Measurements from ENCODE around the gene RRP12.
"Not testable (repeated sequence)": the region's sequence is repeated elsewhere in the genome, so short reads cannot be mapped to it uniquely, and the experiment has no call there.

Gene RRP12, protein sequence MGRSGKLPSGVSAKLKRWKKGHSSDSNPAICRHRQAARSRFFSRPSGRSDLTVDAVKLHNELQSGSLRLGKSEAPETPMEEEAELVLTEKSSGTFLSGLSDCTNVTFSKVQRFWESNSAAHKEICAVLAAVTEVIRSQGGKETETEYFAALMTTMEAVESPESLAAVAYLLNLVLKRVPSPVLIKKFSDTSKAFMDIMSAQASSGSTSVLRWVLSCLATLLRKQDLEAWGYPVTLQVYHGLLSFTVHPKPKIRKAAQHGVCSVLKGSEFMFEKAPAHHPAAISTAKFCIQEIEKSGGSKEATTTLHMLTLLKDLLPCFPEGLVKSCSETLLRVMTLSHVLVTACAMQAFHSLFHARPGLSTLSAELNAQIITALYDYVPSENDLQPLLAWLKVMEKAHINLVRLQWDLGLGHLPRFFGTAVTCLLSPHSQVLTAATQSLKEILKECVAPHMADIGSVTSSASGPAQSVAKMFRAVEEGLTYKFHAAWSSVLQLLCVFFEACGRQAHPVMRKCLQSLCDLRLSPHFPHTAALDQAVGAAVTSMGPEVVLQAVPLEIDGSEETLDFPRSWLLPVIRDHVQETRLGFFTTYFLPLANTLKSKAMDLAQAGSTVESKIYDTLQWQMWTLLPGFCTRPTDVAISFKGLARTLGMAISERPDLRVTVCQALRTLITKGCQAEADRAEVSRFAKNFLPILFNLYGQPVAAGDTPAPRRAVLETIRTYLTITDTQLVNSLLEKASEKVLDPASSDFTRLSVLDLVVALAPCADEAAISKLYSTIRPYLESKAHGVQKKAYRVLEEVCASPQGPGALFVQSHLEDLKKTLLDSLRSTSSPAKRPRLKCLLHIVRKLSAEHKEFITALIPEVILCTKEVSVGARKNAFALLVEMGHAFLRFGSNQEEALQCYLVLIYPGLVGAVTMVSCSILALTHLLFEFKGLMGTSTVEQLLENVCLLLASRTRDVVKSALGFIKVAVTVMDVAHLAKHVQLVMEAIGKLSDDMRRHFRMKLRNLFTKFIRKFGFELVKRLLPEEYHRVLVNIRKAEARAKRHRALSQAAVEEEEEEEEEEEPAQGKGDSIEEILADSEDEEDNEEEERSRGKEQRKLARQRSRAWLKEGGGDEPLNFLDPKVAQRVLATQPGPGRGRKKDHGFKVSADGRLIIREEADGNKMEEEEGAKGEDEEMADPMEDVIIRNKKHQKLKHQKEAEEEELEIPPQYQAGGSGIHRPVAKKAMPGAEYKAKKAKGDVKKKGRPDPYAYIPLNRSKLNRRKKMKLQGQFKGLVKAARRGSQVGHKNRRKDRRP (N-terminal part only)

DNA sequence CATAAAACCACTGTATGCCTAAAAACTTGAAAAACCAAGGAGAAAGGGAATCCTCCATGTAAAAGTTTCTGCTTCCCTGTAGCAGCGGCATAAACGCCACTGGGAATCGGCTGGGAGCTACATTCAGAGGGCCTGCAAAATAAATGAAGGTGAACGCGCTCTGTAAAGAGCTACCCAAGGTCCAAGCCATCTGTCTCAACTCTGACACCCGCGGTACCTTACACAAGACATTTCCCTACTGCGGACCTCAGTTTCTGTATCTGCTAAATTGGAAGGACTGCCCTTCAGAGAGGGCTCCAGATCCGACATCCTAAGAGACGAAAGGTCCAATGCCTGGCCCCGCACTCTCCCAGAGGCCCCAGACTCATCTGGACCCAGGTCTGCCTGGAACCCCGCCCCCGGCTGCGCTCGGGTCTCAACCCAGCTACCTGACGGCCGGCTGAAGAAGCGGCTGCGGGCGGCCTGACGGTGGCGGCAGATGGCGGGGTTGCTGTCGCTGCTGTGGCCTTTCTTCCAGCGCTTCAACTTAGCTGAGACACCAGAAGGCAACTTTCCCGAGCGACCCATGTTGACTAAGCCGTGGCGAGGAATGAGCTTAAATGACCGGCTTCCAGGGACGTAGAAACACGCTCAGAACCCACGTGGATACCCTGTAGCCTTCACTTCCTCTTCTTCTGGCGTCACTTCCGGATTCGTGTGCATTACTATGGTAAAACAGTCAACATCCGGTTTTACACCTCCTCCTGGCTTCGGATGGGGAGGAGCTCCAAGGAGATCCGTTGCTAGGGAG lies at the start of gene RRP12:
Gene RRP12 (minus strand): TSS at position 676 of the 790 bp plus-strand sequence. CDS start 109 bp downstream, at position 567.
- peak; percentile 58 for DNase-seq

DNA sequence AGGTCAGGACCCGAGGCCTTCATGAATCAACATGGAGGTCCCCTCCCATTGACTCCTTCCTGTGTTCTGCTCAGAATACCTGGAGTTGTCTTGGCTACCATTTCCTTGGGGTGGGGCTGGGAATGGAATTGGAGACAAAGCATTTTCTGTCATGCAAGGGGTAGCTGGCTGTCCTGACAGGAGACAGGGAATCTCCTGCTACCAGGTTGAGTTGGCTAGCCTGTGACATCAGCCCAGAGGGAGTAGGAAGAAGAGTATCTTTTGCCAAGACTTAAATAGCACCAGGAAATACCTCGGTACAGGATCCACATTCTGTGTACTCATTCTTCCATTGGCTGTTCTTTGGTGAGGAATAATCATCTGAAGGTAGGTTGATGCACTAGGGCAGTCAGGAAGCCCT lies 49.7 kb upstream of the RRP12 start:
- DNase-seq = no peak

DNA sequence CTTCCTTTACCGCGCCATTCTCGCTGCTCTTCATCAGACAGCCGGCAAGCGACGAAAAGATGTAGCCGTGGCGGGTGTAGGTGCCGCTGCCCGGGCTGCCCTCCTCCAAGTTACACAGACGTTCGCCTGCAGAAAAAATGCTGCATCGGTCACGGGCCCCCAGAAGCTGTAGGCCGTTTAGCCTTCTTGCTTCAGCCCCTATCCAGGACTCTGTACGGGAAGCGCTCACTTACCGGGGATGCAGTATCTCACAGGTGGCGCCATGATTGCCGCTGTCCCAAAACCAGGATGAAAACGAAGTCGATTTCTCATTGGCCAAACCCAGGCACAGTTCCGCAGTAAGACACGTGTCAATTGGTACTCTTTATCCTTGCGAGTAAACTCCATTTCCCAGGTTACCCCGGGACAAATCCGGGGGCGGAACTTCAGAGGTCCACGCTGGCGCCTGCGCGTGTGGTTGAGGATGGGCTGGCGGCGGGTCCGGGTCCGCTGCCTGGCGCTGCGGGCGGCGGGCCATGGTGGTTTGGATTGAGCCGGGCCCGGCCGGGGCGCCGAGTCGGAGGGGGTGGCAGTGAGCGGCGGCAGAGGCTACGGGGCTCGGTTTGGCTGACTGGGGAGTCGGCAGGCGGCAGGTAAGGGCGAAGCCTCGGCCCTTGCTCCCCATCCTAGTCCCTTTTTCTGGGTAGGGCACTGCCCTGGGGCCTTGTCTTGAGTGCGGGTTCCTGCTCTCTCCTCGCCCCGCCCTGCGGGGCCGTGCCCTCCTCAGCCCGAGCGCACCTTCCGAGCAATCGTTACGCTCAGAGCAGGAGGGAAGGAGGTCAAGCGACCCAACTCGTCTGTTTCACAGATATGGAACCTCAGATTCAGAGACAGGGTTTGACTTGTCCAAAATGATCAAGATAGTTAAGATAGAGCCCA lies 44.8 kb upstream of the RRP12 start, which contains the start of the genes EXOSC1 and ZDHHC16:
Gene EXOSC1 (minus strand): TSS at position 285 of the 918 bp plus-strand sequence. CDS start 21 bp downstream, at position 264.
Gene ZDHHC16 (plus strand): TSS at position 454 of the 918 bp plus-strand sequence. CDS start 5,501 bp downstream, outside the sequence.
- DNase-seq = peak; percentile 87

DNA sequence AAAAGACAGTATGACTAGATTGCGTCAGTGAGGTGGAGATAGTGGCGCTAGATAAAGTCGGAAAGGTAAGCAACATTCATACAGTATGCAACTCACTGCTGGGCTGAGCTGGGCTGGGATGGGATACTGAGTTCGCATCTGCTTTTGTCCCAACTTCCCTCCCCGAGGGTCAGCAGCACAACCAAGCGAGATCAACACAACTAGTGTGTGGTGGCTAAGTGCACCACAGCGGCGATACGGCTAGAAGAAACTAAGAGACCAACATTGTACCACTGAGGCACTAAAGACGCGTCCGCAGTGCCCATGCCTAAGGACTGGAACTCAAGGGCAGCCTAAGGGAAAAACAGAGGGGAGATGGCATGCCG lies 44.2 kb upstream of the RRP12 start:
- DNase-seq = no peak

DNA sequence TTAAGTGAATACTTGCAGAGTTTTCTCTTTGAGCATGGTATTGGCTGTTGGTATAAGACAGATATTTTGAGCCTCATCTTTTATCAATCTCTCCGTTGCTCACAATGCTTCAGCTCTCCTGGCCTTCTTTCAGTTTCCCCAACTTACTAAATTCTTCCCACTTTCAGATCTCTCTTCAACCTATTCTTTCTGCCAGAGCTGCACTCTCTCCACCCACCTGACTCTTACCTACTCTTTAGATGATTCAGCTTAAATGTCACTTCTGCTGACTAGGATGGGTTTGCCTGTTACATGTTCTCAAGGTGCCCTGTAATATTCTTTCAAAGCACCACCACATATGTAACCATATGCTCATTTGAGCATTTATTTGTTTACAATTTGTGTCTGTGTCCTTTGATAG lies 43.1 kb upstream of the RRP12 start:
- no peak for DNase-seq

DNA sequence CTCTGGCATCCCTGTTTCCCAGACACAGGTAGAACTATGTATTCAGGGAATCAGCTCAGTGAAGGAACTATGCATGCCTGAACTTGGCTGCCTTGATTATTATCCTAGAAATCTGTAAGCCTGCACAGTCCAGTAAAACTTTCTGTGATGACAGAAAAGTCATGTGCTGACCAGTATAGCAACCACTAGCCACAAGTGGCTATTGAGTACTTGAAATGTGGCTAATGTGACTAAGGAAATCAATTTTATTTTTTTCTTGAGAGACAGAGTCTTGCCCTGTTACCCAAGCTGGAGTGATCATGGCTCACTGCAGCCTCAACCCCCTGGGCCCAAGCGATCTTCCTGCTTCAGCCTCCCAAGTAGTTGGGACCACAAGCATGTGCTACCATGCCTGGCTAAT lies 41.1 kb upstream of the RRP12 start:
- DNase-seq = no peak

DNA sequence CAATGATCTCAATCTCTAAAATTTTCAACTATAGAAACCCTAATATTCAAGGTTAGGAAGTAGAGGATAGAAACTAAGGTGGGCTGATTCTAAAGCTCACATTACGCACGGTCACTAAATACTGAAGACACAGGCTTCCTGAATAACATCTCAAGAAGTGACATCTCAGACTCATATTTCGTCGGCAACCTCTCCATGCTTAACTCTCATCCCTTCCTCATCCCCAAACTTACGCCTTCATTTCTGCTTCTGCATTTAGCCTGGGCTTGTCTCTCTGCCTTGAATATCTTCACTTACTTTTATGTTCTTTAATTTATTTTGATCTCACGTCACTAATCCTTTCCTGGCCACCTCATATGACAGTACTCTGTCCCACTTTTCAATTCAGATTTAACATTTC lies 34.1 kb upstream of the RRP12 start:
- no peak for DNase-seq

DNA sequence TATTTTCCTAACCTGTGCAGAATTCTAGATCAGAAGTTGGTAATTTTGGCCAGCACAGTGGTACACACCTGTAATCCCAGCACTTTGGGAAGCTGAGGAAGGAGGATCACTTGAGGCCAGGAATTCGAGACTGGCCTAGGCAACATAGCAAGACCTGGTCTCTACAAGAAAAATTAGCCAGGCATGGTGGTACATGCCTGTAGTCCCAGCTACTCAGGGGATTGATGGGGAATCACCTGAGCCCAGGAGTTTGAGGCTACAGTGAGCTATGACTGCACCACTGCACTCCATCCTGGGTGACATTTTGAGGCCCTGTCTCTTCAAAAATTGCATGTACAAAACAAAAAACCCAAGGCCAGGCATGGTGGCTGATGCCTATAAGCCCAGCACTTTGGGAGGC lies 33.4 kb upstream of the RRP12 start:
- no peak for DNase-seq

DNA sequence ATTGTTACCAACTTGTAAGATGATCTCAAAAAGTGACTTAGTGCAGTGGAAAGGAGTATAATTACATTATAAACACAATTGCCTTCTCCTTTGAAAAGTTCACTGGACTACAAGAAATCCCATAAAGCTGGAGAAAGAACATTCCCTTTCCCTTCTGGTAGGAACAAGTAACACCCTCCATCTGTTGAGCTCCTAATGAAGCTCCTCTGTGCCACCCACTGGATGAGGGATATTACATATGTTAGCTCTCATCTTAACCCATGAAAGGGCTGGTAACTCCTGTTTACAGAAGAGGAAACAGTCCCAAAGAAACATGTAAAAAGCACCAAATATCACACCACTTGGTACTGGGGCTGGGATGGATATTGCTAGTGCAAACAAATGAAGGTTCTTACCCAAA lies 32.9 kb upstream of the RRP12 start:
- DNase-seq = no peak

DNA sequence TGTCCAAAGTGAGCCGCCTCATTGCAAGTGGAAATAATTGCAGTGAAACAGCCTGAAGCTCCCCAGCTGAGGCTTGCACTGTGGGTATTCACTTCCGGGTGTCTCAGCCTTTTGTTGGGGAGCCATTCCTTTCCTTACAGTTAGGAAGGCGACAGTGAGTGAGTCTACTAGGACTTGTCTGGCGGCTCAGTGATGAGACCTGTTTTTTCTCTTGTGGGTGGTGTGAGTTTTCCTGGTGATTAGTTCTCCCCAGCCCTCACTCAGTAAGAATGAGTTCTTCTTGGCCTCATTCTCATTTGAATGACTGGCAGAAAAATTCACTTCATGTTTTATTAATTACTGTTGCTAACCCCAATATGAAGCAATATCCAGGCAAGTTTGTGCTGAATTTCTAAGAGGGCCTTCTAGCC lies 27.4 kb upstream of the RRP12 start:
- DNase-seq = no peak

DNA sequence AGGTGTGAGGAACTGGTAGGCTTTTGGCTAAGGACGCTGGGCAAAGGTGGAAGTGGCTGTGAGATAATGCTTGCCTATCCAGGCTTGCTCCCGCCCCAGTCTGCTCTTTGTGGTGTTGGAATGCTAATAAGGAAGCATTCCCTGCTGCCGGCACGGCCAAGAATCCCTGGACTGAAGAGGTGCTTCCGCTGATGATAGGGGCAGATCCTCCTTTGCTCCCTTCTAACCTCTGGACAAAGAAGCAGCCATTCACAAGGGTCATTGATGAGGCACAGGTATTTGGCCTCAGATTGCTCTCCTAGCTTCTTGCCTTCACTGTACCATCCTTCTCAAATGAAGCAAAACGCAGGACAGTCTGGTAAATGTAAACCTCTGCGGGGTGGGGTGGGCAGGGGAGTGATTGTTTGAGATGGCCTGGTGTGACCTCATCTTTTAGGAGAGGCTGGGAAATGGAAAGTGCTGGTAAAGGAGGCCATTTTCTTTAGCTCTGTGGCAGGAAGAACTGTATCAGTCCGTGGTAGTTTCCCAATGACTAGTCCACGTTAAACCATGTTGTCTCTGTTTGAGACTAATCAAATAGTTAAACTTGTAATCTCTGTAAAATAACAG lies 26.5 kb upstream of the RRP12 start:
- DNase-seq = no peak

DNA sequence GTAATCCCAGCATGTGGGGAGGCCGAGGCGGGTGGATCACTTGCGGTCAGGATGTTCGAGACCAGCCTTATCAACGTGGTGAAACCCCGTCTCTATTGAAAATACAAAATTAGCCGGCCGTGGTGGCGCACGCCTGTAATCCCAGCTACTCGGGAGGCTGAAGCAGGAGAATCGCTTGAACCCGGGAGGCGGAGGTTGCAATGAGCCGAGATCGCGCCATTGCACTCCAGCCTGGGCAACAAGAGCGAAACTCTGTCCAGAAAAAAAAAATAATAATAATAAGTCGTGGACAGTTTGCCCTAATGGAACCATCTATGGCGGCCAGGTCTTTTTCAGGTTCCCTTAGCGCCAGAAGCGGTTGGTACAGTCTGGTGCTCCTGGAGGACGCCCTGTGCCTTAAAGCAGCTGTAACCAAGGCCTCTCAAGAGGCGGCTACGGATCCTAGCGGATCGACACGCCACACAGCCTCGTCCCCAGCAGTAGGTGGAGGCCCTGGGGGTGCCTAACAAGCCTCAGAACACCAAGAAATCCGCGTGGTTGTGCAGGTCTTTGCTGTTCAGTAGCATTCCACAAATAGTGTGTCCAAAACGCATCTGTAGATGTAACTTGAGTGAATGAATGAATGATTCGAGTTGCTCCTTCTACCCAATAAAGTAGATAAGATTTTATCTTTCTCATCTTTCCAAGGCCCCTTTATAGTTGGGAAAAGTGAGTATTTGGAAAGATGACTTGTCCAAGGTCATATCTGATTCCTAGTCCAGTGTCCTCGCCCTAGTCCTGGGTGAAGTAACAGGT lies 25.8 kb upstream of the RRP12 start:
- DNase-seq = no peak

DNA sequence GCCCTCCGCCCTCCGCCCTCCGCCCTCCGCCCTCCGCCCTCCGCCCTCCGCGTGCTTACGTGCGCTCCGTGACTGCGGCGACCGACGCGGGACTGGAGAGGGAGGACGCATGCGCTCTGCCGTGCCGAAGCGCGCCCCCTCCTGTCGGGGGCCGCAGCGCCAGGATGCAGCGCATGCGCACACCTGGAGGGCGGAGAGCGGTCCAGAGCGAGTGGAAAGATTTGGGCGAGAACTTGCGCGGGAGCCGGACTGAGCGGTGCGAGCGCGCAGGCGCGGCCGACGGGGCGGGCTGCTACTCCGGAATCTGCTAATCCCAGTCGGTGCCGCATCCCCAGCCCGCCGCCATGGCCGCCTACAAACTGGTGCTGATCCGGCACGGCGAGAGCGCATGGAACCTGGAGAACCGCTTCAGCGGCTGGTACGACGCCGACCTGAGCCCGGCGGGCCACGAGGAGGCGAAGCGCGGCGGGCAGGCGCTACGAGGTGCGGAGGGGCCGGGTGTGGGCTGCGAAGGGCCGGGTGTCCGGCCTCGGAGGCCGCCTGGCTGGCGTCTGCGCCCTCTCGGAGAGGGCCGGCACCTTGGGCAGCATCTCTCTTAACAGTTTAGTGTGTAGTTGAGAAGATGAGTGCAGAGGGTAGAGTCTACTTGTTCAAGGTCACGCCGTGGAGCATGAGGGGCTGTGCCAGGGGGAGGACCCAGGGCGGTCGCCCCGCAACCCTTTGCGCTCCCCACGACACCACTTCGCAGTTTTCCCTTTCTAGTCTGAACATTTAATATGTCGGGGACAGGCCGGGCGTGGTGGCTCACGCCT lies 25.0 kb upstream of the RRP12 start, which contains the start of gene PGAM1:
Gene PGAM1 (plus strand): TSS at position 228 of the 812 bp plus-strand sequence. CDS start 117 bp downstream, at position 345.
- DNase-seq = peak; percentile 93

DNA sequence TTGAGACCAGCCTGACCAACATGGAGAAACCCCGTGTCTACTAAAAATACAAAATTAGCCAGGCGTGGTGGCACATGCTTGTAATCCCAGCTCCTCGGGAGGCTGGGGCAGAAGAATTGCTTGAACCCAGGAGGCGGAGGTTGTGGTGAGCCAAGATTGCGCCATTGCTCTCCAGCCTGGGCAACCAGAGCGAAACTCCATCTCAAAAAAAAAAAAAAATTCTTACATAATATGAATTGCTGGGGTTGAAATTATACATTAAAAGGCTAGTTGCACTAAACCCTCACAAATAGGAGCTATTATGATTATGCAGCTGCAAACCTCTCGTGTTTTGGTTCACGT lies 22.6 kb upstream of the RRP12 start:
- DNase-seq = not testable (repeated sequence)

DNA sequence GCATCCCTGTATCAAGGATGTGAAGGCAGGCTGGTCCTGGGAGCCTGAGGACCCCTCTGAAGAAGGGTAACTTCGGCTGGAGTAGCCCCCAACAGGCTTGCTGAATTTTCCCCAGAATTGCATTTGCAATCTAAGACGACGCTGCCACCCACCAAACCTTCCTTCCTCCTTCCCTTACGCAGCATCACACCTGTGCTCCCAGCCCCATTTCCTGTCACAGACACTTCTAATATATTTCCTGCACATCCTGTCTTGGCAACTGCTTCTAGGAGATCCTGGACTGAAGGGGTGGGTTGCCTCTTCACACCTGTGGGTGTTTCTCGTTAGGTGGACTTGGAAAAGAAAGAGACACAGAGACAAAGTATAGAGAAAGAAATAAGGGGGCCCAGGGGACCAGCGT lies 15.4 kb upstream of the RRP12 start:
- DNase-seq = no peak

DNA sequence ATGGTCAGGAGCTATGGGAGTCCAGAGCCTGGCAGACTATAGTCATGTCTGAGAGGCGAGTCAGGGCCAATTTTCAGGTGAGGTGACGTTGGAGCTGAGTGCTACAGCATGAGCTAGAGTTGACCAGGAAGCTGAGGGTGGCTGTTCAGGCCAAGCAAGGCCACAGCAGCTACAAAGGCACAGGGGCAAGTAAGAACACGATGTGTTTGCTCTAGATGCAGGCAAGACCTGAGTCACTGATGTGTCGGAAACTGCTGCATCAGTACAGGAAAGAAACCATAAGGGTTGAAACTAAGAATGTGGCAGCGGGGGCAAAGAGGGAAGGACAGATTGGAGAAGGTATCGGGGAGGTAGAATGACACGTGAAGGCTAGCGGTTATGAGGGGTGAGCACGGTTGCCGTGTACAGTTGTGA lies 11.8 kb upstream of the RRP12 start:
- peak; percentile 45 for DNase-seq

DNA sequence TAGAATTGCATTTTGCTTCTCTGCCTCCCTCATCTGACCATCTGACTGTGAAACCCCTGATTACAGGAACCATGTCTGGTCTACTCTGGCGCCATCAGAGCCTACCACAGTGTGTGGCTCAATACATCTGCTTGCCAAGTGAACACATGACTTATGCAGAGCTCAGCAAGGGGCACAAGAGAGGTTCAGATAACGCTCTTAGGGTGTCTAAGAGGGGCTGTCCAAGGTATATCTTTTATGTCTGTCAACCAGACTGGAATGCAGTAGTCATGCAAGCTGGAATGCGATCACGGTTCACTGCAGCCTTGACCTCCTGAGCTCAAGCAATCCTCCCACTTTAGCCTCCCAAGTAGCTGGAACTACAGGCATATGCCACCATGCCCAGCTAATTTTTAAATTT lies 10.3 kb upstream of the RRP12 start:
- DNase-seq = no peak

DNA sequence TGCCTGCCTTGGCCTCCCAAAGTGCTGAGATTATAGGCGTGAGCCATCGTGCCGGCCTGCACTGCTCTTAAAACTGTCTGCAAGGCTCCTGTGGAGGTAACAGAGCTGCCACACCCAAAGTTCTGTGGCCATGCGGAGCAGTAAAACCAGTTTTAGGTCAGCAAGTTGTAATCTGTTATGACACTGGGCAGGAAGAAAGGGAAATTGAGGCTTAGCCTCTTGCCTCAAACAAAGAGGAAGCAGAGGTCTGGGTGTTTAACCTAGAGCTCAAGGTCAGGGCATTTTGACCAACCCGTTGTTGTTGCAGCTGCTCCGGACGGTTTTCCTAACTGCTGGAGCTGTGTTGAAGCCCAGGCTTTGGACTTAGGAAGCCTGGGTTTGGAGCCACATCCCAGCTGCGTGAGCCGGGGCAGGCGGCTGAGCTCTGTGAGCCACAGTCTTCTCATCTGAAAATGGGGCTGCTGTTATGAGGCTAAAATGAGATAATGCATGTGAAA lies 7.4 kb upstream of the RRP12 start:
- DNase-seq = no peak

DNA sequence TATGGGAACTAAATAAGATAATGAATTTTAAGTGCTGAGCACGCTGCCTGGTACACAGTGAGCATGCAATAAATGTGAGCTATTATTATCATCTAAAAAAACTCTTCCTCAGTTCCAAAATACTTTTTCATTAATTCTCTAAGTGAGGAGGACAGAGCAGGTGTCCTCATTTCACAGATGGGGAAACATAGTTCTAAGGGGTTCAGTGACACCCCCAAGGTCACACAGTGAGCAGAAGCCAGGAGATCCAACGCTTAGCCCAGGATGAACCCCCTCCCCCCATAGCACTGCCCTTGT lies 6.8 kb upstream of the RRP12 start:
- DNase-seq = no peak
